Choroid plexus epithelial cell (primary cell): ENCODE measurements around the gene OPCML.

ENCODE experiments used
- DNase-seq: peaks from one replicate; pipeline ENCODE4 v3.0.0-alpha.2; 2010; ENCODE audit warnings: low read depth
- H3K4me3 ChIP-seq: 2 replicates; pipeline ENCODE4 v1.5.1; 2011; ENCODE audit warnings: low read depth, mild to moderate bottlenecking, control low read depth, low read length, moderate library complexity
- TF ChIP-seq, protein P1 (sequence below): conservative IDR thresholded peaks from 2 replicates; pipeline ENCODE4 v1.5.1; 2011; ENCODE audit warnings: low read depth, mild to moderate bottlenecking, control low read depth, inconsistent platforms, low read length, moderate library complexity

Gene OPCML

GRCh38 chr11:132909021-132909606, 623.2 kb downstream of the OPCML start:
- TF ChIP-seq, protein P1, sequence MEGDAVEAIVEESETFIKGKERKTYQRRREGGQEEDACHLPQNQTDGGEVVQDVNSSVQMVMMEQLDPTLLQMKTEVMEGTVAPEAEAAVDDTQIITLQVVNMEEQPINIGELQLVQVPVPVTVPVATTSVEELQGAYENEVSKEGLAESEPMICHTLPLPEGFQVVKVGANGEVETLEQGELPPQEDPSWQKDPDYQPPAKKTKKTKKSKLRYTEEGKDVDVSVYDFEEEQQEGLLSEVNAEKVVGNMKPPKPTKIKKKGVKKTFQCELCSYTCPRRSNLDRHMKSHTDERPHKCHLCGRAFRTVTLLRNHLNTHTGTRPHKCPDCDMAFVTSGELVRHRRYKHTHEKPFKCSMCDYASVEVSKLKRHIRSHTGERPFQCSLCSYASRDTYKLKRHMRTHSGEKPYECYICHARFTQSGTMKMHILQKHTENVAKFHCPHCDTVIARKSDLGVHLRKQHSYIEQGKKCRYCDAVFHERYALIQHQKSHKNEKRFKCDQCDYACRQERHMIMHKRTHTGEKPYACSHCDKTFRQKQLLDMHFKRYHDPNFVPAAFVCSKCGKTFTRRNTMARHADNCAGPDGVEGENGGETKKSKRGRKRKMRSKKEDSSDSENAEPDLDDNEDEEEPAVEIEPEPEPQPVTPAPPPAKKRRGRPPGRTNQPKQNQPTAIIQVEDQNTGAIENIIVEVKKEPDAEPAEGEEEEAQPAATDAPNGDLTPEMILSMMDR: no peak
- DNase-seq: no peak
- no peak overlapping the region for H3K4me3 ChIP-seq

- H3K4me3 ChIP-seq: no peak overlapping the region
- no peak for DNase-seq
- TF ChIP-seq, protein P1: no peak
Measured at GRCh38 chr11:132908414-132908810, 623.9 kb downstream of the OPCML start.

DNA sequence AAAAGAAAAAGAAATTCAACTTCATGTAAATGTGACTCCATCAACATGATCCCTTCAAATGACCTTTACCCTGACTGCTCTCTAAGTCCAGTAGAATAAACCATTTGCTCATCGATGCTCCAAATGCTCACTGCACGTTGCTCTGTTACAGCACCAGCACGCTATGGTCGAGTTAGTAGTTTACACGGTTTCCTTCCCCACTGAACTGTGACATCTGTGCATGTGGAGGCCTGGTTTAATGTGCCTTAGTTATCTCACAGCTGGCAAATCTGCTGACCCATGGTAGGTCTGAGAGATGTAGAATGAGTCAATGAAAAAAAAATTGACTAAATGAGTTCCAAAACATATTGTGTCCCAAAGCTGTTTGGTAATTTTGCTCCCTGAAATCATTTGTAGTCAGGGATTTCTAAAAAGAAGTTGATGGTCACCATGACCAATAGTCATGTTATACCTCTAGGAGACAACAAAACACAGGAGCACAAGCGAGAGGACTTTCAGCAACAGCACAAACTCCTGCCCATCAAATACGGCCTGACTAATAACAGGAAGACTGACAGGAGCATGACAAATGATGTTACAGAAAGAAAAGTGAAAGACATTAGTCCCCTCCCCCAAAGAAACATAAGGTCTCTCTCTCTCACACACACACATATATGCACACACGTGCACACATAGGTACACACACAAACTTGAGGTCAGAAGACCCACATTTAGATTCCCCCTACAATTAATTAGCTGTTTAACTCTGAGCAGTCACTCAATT, 624.5 kb downstream of the OPCML start:
- TF ChIP-seq, protein P1: no peak
- DNase-seq: no peak
- H3K4me3 ChIP-seq: no peak overlapping the region

DNA sequence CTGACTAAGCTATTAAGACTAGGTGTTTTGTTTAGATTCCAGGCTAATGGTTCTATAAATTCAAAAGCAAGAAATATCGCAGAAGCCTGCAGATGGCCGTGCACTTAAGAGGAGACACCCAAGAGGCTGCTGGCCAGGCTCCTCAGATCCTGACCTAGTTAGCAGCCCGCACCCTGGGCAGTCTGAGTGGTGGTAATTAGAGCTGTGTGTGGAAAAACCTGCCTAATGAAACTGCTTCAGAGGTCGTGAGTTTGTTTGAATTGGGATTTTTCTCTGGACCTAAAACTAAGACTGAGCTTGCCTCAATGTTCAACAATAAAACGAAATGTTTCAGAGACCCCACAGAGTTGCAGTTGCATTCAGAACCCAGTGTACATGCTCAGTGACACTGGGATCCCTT, 627.7 kb downstream of the OPCML start:
- TF ChIP-seq, protein P1: no peak
- DNase-seq: no peak
- no peak overlapping the region for H3K4me3 ChIP-seq

DNA sequence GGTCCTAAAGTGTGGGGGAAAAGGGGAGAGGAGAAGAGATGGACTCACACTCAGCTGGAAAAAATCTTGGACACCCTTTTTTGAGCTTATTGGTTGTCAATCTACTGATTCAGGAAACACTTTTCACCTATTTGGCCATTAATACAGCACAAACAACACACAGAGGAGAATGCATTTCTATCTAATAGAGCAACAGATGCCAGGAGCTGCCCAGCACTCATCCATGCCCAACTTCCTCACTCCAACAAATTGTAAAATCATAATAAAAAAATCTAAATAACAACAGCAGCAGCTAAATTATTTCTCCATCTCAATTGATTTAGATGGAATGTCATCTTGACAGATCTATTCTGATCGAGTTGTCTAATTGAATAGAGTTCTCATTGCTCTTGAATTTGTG, 628.2 kb downstream of the OPCML start:
- H3K4me3 ChIP-seq: no peak overlapping the region
- DNase-seq: no peak
- TF ChIP-seq, protein P1: no peak

DNA sequence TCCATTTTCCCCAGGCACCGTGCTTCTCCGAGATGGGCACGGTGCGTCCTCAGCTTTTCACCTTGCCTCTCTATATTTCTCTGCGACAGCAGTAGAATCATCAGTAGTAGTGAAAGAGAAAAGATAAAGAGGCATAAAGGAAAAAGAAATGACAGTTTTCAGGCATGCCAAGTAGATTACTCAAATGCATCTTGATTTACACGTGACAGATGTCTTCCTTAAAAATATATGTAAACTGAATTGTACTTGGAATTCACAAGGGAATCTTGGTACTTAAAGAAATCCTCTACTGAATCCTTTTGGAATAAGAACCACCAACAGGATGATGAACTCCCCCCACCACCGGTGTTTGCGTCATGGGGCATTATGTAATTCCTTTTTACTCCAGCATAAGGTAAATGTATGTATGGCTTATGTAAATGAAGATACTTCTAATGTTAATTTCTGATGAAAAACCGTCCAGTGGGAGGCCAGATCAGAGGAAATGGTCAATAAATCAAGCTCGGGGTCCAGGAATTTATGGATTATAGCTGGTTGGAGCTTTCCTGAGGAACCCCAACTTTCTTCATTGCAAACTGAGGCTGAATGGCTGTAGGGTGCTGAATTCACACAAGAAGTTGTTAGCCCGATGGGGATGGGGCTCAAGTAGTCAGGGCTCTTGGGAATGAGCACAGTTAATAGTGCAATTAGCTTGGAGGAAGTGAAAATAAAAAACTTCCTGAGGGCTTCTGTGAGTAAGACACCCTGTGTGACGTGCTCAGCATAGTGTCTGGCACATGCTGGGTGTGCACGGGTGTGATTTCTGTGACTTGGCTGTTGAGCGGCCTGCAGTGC, 630.4 kb downstream of the OPCML start:
- no peak overlapping the region for H3K4me3 ChIP-seq
- no peak for DNase-seq
- TF ChIP-seq, protein P1: no peak
